H54 (cell line): ENCODE data around the gene RAB44.

Experiments
- DNase-seq: peaks from one replicate; pipeline ENCODE4 v3.0.0; 2011; ENCODE audit warnings: low spot score, mixed read lengths; ENCODE audit not compliant: insufficient read length
- FAIRE-seq: peaks from 3 replicates; lab custom pipeline; 2011; peaks lifted over from hg19 to GRCh38; lab: Jason Lieb, UNC
- POLR2A ChIP-seq: IDR thresholded peaks from 2 replicates; pipeline ENCODE4 v1.6.1; 2011; ENCODE audit warnings: low read depth, mild to moderate bottlenecking, low read length

The RAB44 gene

GRCh38 chr6:36772397-36772796 lies 74.8 kb downstream of the RAB44 start:
- no peak for DNase-seq
- no peak for FAIRE-seq
- TF ChIP-seq POLR2A, result no peak

- FAIRE-seq (no peak), DNase-seq (no peak)
- TF ChIP-seq POLR2A, result no peak
Observed at GRCh38 chr6:36774331-36774730, 76.7 kb downstream of the RAB44 start.

DNA sequence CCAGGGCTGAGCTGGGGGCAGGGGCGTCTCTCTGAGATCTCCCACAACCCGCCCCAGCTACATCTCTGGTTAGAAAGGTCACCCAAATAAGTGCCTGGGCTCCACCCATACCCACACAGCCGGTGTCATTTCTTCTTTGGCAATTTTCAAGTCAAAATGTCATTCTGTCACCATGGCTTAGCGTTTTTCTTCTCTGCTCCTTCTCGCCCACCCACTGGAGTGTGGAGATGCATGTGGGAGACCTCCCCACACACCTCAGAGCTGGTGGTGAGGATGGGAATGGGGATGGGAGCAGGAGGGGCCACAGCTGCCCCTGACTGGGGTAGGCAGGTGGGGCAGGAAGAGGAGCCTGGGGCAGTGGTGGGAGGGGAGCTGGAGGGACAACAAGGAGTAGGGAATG lies 78.5 kb downstream of the RAB44 start:
- DNase-seq, result no peak
- FAIRE-seq, result no peak
- TF ChIP-seq POLR2A, result no peak

- DNase-seq, result no peak
- TF ChIP-seq POLR2A, result no peak
- FAIRE-seq, result no peak
Observed at GRCh38 chr6:36777801-36778200, 80.2 kb downstream of the RAB44 start.

GRCh38 chr6:36779227-36779626 lies 81.6 kb downstream of the RAB44 start:
- FAIRE-seq (no peak), DNase-seq (no peak)
- no peak for TF ChIP-seq POLR2A

- no peak for TF ChIP-seq POLR2A
- DNase-seq, result no peak
- FAIRE-seq, result no peak
Observed at GRCh38 chr6:36780442-36781177, 83.0 kb downstream of the RAB44 start.

DNA sequence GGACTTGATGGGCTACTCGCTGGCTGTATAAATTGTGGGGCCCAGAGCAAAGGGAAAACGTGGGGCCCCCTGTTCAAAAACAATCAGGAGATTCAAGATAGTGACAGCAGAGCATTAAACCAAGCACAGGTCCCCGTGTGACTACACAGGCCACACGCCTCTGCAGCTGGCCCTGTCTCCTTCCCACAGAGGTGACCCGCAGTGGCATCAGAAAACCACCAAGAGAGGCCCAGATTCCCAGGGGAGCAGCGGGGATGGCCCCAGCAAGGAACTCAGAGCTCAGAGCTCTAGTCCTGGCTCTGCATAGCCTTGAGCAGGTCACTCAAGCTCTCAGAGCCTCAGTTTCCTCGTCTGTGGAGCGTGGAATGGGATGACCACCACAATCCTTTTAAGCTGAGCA lies 84.0 kb downstream of the RAB44 start:
- no peak for DNase-seq
- FAIRE-seq, result no peak
- TF ChIP-seq POLR2A, result no peak
